IMR-90 (cell line): ENCODE measurements around the gene EAF1. TPM values are rescaled to one million over a fixed set of nuclear protein-coding genes. Genes with fewer than 3 reads are reported as not detected.

Experiments used
- microRNA-seq, 2 experiments: library from miRNA; stranded (forward) in 1 of 2; unstranded in 1 of 2; fragments of 10-50 nt in 1 of 2; fragments of <30 nt in 1 of 2; gene quantifications in 1 of 2; microRNA quantifications in 1 of 2; one replicate each; pipeline versions ENCODE3 to v1.1.0; 2013 to 2020; ENCODE audit not compliant: insufficient read depth in 1 of 2, insufficient read length in 1 of 2, unreplicated experiment in 1 of 2
- polyA plus RNA-seq, 3 experiments: library from polyadenylated mRNA; depleted of rRNA; stranded (reverse); fragments of >200 nt; gene quantifications; 2 replicates each; pipeline ENCODE4 v1.2.3, GENCODE V29; 2012; ENCODE audit warnings: low replicate concordance in 1 of 3
- small RNA-seq, 5 experiments: library from RNA; depleted of rRNA; stranded (forward); fragments of <200 nt; gene quantifications; one replicate each; pipeline ENCODE3, GENCODE V24; 2012
- total RNA-seq: library from RNA; depleted of rRNA; stranded (reverse); fragments of >200 nt; gene quantifications from 2 replicates; pipeline ENCODE4 v1.2.3, GENCODE V29; 2012; rRNA removed

The EAF1 gene
- total and polyA plus RNA-seq, 2 of the 4 experiments (the other 2 are of a cell fraction): 7.0 to 21.3 TPM

Small RNAs within 50 kb of the gene (microRNA-seq; reads per million reads assigned to microRNA genes)
- not detected for gene RNU6-1024P (ENCODE audit: insufficient read depth, insufficient read length)

Small RNAs within 50 kb of the gene (small RNA-seq; reads per million reads assigned to genes)
- 0 reads per million in 5 experiments for gene RNU6-1024P

Other genes starting within 250 kb of the EAF1 start
- 21.3 and 28.1 TPM in 2 replicates for gene CAPN7, start 221.4 kb upstream of the EAF1 start, total RNA-seq
- gene CAPN7, start 221.4 kb upstream of the EAF1 start, polyA plus RNA-seq (2012; rRNA removed): 13.2 and 14.5 TPM in 2 replicates
- gene SH3BP5, start 95.0 kb upstream of the EAF1 start, total RNA-seq: 14.0 and 14.2 TPM in 2 replicates
- gene SH3BP5, start 95.0 kb upstream of the EAF1 start, polyA plus RNA-seq (2012; rRNA removed): 22.3 and 23.5 TPM in 2 replicates
- 21.5 and 32.5 TPM in 2 replicates for gene METTL6, start 54 bp upstream of the EAF1 start, total RNA-seq
- 15.3 and 15.4 TPM in 2 replicates for gene METTL6, start 54 bp upstream of the EAF1 start, polyA plus RNA-seq (2012; rRNA removed)
- under 0.01 and 0.18 TPM in 2 replicates for gene COLQ, start 94.1 kb downstream of the EAF1 start, total RNA-seq
- 0.65 and 1.0 TPM in 2 replicates for gene COLQ, start 94.1 kb downstream of the EAF1 start, polyA plus RNA-seq (2012; rRNA removed)
- 28.1 and 31.4 TPM in 2 replicates for gene HACL1, start 174.0 kb downstream of the EAF1 start, total RNA-seq
- 9.9 and 11.1 TPM in 2 replicates for gene HACL1, start 174.0 kb downstream of the EAF1 start, polyA plus RNA-seq (2012; rRNA removed)
- gene BTD, start 174.1 kb downstream of the EAF1 start, total RNA-seq: 14.2 and 21.1 TPM in 2 replicates
- gene BTD, start 174.1 kb downstream of the EAF1 start, polyA plus RNA-seq (2012; rRNA removed): 12.0 and 14.8 TPM in 2 replicates